ENCODE measurements around the gene CLASRP. TPM values are rescaled to one million over a fixed set of nuclear protein-coding genes. Genes with fewer than 3 reads are reported as not detected.

Gene CLASRP
- total and polyA plus RNA-seq, 2 experiments from 2014 or later = 9.2 to 45.1 TPM

GRCh38 chr19:45019187-45019586, 19.7 kb upstream of the CLASRP start:
- WGBS, 2 experiments (ENCODE audit: low coverage in 1 of 2, low lambda C conversion rate in 2 of 2, missing lambda C conversion rate in 2 of 2) = 75 to 88% methylated on average over 2 of the region's 2 CpGs
- Histone ChIP-seq H3K4me1 (ENCODE audit: insufficient read depth) (peaks cover 3% of the 10 kb centered on the region; the same call in 1 of the 2 replicates), H3F3A (ENCODE audit: insufficient read depth) (peaks cover 14% of the 10 kb centered on the region), H3K9ac (no peak overlapping the region), H3K27me3 (replicated peaks; ENCODE audit: insufficient read depth) (no peaks in the 10 kb centered on the region), H3K4me2 (ENCODE audit: unreplicated experiment) (no peak overlapping the region), H4K20me1 (ENCODE audit: insufficient read depth) (no peaks in the 10 kb centered on the region), H3K9me3 (ENCODE audit: low read depth) (no peaks in the 10 kb centered on the region), H3K27ac (no peak overlapping the region), H2AFZ (no peak overlapping the region), H3K79me2 (ENCODE audit: insufficient read depth) (no peaks in the 10 kb centered on the region), H3K36me3 (ENCODE audit: low read depth) (no peaks in the 10 kb centered on the region), H3K4me3 (no peak overlapping the region), H3K9me2 (ENCODE audit: insufficient read depth) (no peaks in the 10 kb centered on the region)
- TF ChIP-seq EZH2phosphoT487 (IDR thresholded peaks at IDR 0.05; ENCODE audit: insufficient read depth, low read depth) = no peak
- TF ChIP-seq EZH2 (IDR thresholded peaks at IDR 0.05; ENCODE audit: insufficient read depth, poor library complexity, severe bottlenecking) = no peak
- in situ Hi-C loops (cut with MboI) = no loop called here
- no peak for DNase-seq

DNA sequence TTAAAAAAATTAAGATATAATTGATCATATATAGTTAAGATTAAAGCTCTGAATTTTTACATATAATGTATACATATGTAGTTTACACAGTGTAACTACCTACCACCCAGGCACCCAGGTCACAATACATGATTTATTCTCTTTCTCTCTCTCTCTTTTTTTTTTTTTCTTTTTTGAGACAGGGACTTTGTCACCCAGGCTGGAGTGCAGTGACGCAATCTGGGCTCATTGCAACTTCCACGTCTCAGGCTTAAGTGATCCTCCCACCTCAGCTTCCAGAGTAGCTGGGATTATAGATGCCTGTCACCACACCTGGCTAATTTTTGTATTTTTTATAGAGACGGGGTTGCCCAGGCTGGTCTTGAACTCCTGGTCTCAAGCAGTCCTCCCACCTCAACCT, 18.8 kb upstream of the CLASRP start:
- Histone ChIP-seq H3K27me3 (replicated peaks; ENCODE audit: insufficient read depth) (no peaks in the 10 kb centered on the region), H3K4me1 (ENCODE audit: insufficient read depth) (peaks cover 3% of the 10 kb centered on the region; the same call in 1 of the 2 replicates), H3F3A (ENCODE audit: insufficient read depth) (peaks cover 14% of the 10 kb centered on the region), H3K4me3 (no peak overlapping the region), H4K20me1 (ENCODE audit: insufficient read depth) (no peaks in the 10 kb centered on the region), H2AFZ (no peak overlapping the region), H3K9me3 (ENCODE audit: low read depth) (no peaks in the 10 kb centered on the region), H3K4me2 (ENCODE audit: unreplicated experiment) (no peak overlapping the region), H3K27ac (no peak overlapping the region), H3K79me2 (ENCODE audit: insufficient read depth) (no peaks in the 10 kb centered on the region), H3K9me2 (ENCODE audit: insufficient read depth) (no peaks in the 10 kb centered on the region), H3K36me3 (ENCODE audit: low read depth) (no peaks in the 10 kb centered on the region), H3K9ac (no peak overlapping the region)
- WGBS, 2 experiments (ENCODE audit: low coverage in 1 of 2, low lambda C conversion rate in 2 of 2, missing lambda C conversion rate in 2 of 2) = 93 to 97% methylated on average over 3 of the region's 3 CpGs
- TF ChIP-seq EZH2phosphoT487 (IDR thresholded peaks at IDR 0.05; ENCODE audit: insufficient read depth, low read depth) (no peak), EZH2 (IDR thresholded peaks at IDR 0.05; ENCODE audit: insufficient read depth, poor library complexity, severe bottlenecking) (no peak)
- in situ Hi-C loops (cut with MboI) = no loop called here
- no peak for DNase-seq

DNA sequence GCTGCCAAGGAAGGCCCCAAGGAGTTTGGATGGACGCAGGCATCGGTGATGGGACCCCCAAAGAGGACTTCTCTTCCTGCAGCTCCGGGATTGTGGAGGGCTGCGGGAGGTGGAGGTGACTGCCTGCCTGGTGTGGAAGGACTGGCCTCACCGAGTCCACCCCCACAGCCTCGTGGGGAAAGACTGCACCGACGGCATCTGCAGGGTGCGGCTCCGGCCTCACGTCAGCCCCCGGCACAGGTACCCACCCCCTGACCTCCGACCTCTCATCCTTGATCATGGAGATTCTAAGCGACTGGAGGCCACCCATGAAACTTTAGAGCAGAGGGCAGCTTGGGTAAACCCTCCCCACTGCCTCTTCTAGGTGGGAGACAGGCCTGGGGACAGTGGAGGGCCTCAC, 16.9 kb upstream of the CLASRP start:
- 73 to 81% methylated on average over 13 to 14 of the region's 14 CpGs for whole genome bisulfite sequencing, 2 experiments (ENCODE audit: low coverage in 1 of 2, low lambda C conversion rate in 2 of 2, missing lambda C conversion rate in 2 of 2)
- TF ChIP-seq EZH2phosphoT487 (IDR thresholded peaks at IDR 0.05; ENCODE audit: insufficient read depth, low read depth) (no peak), EZH2 (IDR thresholded peaks at IDR 0.05; ENCODE audit: insufficient read depth, poor library complexity, severe bottlenecking) (no peak)
- Histone ChIP-seq H3K36me3 (ENCODE audit: low read depth) (no peaks in the 10 kb centered on the region), H3K4me2 (ENCODE audit: unreplicated experiment) (no peak overlapping the region), H3K27me3 (replicated peaks; ENCODE audit: insufficient read depth) (no peaks in the 10 kb centered on the region), H3K9me2 (ENCODE audit: insufficient read depth) (no peaks in the 10 kb centered on the region), H3K27ac (no peak overlapping the region), H2AFZ (no peak overlapping the region), H3F3A (ENCODE audit: insufficient read depth) (peaks cover 5% of the 10 kb centered on the region; the same call in 1 of the 2 replicates), H4K20me1 (ENCODE audit: insufficient read depth) (no peaks in the 10 kb centered on the region), H3K9me3 (ENCODE audit: low read depth) (no peaks in the 10 kb centered on the region), H3K4me3 (no peak overlapping the region), H3K9ac (no peak overlapping the region), H3K79me2 (ENCODE audit: insufficient read depth) (no peaks in the 10 kb centered on the region), H3K4me1 (ENCODE audit: insufficient read depth) (peaks cover 3% of the 10 kb centered on the region; the same call in 1 of the 2 replicates)
- DNase-seq = no peak
- in situ Hi-C loops (cut with MboI) = no loop called here

GRCh38 chr19:45023048-45023447, 15.8 kb upstream of the CLASRP start:
- WGBS, 2 experiments (ENCODE audit: low coverage in 1 of 2, low lambda C conversion rate in 2 of 2, missing lambda C conversion rate in 2 of 2) = 99 to 100% methylated on average over 4 of the region's 4 CpGs
- no peak for TF ChIP-seq EZH2 (IDR thresholded peaks at IDR 0.05; ENCODE audit: insufficient read depth, poor library complexity, severe bottlenecking)
- TF ChIP-seq EZH2phosphoT487 (IDR thresholded peaks at IDR 0.05; ENCODE audit: insufficient read depth, low read depth) = no peak
- no peaks in the 10 kb centered on the region for H3K36me3 ChIP-seq (ENCODE audit: low read depth)

DNA sequence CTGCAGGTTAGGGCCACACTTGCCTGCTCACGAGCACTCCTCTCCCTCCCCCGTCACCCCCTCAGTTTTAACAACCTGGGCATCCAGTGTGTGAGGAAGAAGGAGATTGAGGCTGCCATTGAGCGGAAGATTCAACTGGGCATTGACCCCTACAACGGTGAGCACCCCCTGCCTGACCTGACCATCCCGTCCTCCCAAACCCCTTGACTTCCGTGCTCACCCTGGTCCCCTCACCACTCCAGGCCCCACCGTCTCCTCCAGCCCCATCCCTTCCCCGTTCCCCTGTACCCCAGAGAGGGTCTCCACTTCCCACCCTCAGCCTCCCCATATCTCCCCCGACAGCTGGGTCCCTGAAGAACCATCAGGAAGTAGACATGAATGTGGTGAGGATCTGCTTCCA, 13.6 kb upstream of the CLASRP start:
- no peak overlapping the region for H3K9ac ChIP-seq
- DNase-seq = no peak
- no peak for TF ChIP-seq EZH2 (IDR thresholded peaks at IDR 0.05; ENCODE audit: insufficient read depth, poor library complexity, severe bottlenecking)
- H4K20me1 ChIP-seq (ENCODE audit: insufficient read depth) = no peaks in the 10 kb centered on the region
- no peak overlapping the region for H2AFZ ChIP-seq
- H3K27ac ChIP-seq = no peak overlapping the region
- 84 to 90% methylated on average over 9 of the region's 9 CpGs for WGBS, 2 experiments (ENCODE audit: low coverage in 1 of 2, low lambda C conversion rate in 2 of 2, missing lambda C conversion rate in 2 of 2)
- H3K79me2 ChIP-seq (ENCODE audit: insufficient read depth) = no peaks in the 10 kb centered on the region
- no peaks in the 10 kb centered on the region for H3F3A ChIP-seq (ENCODE audit: insufficient read depth)
- H3K9me2 ChIP-seq (ENCODE audit: insufficient read depth) = no peaks in the 10 kb centered on the region
- in situ Hi-C loops (cut with MboI) = no loop called here
- no peak overlapping the region for H3K4me2 ChIP-seq (ENCODE audit: unreplicated experiment)
- no peak overlapping the region for H3K4me3 ChIP-seq
- no peaks in the 10 kb centered on the region for H3K9me3 ChIP-seq (ENCODE audit: low read depth)
- H3K36me3 ChIP-seq (ENCODE audit: low read depth) = no peaks in the 10 kb centered on the region
- H3K4me1 ChIP-seq (ENCODE audit: insufficient read depth) = no peaks in the 10 kb centered on the region
- H3K27me3 ChIP-seq (replicated peaks; ENCODE audit: insufficient read depth) = no peaks in the 10 kb centered on the region

More at GRCh38 chr19:45023048-45023447, 15.8 kb upstream of the CLASRP start:
- Histone ChIP-seq H3K9me2 (ENCODE audit: insufficient read depth) (no peaks in the 10 kb centered on the region), H3K4me1 (ENCODE audit: insufficient read depth) (no peaks in the 10 kb centered on the region), H3K27ac (no peak overlapping the region), H3K27me3 (replicated peaks; ENCODE audit: insufficient read depth) (no peaks in the 10 kb centered on the region), H3K9me3 (ENCODE audit: low read depth) (no peaks in the 10 kb centered on the region), H3K4me2 (ENCODE audit: unreplicated experiment) (no peak overlapping the region), H3K4me3 (no peak overlapping the region), H3F3A (ENCODE audit: insufficient read depth) (no peaks in the 10 kb centered on the region), H3K79me2 (ENCODE audit: insufficient read depth) (no peaks in the 10 kb centered on the region), H4K20me1 (ENCODE audit: insufficient read depth) (no peaks in the 10 kb centered on the region), H3K9ac (no peak overlapping the region), H2AFZ (no peak overlapping the region)
- in situ Hi-C loops (cut with MboI) = no loop called here
- no peak for DNase-seq
